ENCODE measurements around the gene ACAD10. TPM values are rescaled to one million over a fixed set of nuclear protein-coding genes. Genes with fewer than 3 reads are reported as not detected.
A peak's percentile ranks its signal among the peaks of the same experiment; 100 is the strongest.

Gene ACAD10
- total and polyA plus RNA-seq, 7 donors = 5.8 to 31.0 (median 12.8) TPM

DNA sequence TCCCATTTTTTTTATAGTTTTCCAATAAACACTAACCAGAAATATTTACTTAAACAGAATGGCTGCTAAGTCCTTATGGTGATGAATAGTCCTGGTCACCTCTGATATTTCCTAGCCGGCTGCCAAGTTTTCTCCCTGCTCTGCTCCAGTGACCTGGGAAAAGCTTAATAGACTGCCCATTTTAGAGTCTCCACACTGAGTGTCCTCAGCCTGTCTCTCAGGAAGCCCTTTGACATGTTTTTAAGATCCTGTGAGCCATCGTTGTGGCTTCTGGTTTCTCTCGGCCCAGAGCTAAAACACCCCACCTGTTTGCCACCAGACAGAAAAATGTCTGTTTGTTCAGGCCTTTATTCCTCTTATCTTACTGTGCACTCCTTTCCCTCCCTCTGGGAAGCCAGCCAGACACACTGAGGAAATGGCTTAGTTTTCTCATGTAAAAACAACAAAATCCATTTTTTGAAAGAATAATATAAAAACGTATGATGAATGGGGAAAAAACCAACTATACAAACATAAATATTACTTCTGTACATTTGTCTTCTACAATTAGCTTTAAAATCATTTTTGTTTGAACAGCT, 55.5 kb downstream of the ACAD10 start:
- TF ChIP-seq POLR2AphosphoS5 (IDR thresholded peaks at IDR 0.05) (no peak), EP300 (IDR thresholded peaks at IDR 0.05) (no peak), POLR2A (IDR thresholded peaks at IDR 0.05) (no peak)
- TF ChIP-seq, protein P1, sequence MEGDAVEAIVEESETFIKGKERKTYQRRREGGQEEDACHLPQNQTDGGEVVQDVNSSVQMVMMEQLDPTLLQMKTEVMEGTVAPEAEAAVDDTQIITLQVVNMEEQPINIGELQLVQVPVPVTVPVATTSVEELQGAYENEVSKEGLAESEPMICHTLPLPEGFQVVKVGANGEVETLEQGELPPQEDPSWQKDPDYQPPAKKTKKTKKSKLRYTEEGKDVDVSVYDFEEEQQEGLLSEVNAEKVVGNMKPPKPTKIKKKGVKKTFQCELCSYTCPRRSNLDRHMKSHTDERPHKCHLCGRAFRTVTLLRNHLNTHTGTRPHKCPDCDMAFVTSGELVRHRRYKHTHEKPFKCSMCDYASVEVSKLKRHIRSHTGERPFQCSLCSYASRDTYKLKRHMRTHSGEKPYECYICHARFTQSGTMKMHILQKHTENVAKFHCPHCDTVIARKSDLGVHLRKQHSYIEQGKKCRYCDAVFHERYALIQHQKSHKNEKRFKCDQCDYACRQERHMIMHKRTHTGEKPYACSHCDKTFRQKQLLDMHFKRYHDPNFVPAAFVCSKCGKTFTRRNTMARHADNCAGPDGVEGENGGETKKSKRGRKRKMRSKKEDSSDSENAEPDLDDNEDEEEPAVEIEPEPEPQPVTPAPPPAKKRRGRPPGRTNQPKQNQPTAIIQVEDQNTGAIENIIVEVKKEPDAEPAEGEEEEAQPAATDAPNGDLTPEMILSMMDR (IDR thresholded peaks at IDR 0.05) = no peak
- Histone ChIP-seq H3K36me3 (peaks cover 0 to 46% (median 10%) of the 10 kb centered on the region in 4 donors), H3K4me1 (peaks cover 0 to 21% (median 10%) of the 10 kb centered on the region in 4 donors), H3K9me3 (no peaks in the 10 kb centered on the region), H3K4me3 (no peak overlapping the region), H3K27me3 (no peaks in the 10 kb centered on the region), H3K27ac (peak overlapping the region in 3 of 4 donors; percentile 41 to 60 (median 47))
- 9 to 32% methylated on average over 4 of the region's 4 CpGs for WGBS, 2 donors
- no peak for DNase-seq
- intact Hi-C loops (cut with DNase I) = no loop called here

DNA sequence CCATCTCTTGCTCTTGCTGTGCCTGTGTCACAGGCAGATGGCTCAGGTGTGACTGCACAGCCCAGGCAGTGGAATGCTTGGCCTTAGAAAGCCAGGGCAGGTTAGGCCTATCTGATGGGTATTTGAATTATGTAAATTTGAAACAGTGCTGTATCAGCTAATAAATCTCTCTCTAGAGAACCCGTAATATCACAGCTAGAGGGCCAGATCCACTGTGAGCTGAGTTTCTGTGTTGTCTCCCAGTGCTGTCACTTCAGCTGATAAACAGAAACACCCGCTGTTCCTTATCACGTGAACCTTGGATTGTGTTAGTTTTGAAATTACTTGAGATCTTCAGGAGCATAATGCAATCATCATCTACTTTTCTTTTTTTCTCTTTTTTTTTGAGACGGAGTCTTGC, 59.4 kb downstream of the ACAD10 start:
- Histone ChIP-seq H3K4me1 (peaks cover 0 to 20% (median 10%) of the 10 kb centered on the region in 4 donors), H3K4me3 (no peak overlapping the region), H3K36me3 (peaks cover 0 to 55% (median 17%) of the 10 kb centered on the region in 4 donors), H3K27ac (no peak overlapping the region), H3K27me3 (no peaks in the 10 kb centered on the region), H3K9me3 (no peaks in the 10 kb centered on the region)
- WGBS, 2 donors = 74 to 86% methylated on average over 4 of the region's 4 CpGs
- intact Hi-C loops (cut with DNase I) = no loop called here
- TF ChIP-seq POLR2A (IDR thresholded peaks at IDR 0.05) = no peak
- TF ChIP-seq EP300 (IDR thresholded peaks at IDR 0.05) = no peak
- TF ChIP-seq POLR2AphosphoS5 (IDR thresholded peaks at IDR 0.05) = no peak
- TF ChIP-seq, protein P1 (IDR thresholded peaks at IDR 0.05) = no peak
- no peak for DNase-seq

DNA sequence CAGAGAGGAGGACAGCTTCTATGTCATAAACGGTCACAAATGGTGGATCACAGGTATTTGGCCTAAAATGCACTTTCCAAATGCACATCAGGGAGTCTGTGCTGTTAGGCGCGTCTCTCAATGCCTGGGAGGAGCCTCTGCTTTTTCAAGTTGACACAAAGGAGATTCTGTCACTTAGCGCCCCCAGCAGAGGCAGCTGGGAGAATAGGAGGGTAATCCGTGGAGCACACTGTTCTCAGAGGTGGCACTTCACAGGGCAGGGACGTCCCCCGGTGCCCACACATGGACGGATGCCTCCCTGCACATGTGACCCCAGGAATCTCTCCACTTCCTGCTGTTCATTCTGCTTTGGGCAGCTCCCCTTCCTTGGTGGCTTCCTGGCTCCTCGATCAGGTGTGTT, 61.5 kb downstream of the ACAD10 start:
- TF ChIP-seq POLR2A (IDR thresholded peaks at IDR 0.05) (no peak), POLR2AphosphoS5 (IDR thresholded peaks at IDR 0.05) (no peak), EP300 (IDR thresholded peaks at IDR 0.05) (no peak)
- TF ChIP-seq, protein P1 (IDR thresholded peaks at IDR 0.05) = no peak
- Histone ChIP-seq H3K36me3 (peaks cover 0 to 68% (median 17%) of the 10 kb centered on the region in 4 donors), H3K9me3 (no peaks in the 10 kb centered on the region), H3K4me3 (no peak overlapping the region), H3K27me3 (no peaks in the 10 kb centered on the region), H3K4me1 (no peaks in the 10 kb centered on the region), H3K27ac (no peak overlapping the region)
- intact Hi-C loops (cut with DNase I) = no loop called here
- WGBS, 2 donors = 83 to 90% methylated on average over 9 of the region's 9 CpGs
- no peak for DNase-seq

DNA sequence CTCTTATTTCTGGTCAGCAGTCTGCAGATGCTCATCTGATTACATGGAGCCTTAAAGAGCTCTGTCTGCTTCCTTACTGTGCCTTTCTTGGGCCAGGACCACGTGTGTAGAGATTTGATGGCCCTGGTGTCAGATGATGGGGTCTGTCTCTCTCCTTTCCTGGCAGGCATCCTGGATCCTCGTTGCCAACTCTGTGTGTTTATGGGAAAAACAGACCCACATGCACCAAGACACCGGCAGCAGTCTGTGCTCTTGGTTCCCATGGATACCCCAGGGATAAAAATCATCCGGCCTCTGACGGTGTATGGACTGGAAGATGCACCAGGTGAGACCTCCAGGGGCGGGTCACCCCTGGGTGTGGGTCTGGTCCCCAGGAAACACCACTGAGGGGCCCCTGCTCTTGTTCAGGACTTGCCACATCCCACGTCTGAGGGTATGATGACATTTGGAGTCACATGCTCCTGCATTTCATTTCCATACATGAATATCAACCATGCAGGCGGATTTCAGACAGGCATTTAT, 62.4 kb downstream of the ACAD10 start:
- no peak overlapping the region for H3K4me3 ChIP-seq
- H3K27ac ChIP-seq = peak overlapping the region in 1 of 4 donors; percentile 66
- H3K4me1 ChIP-seq = peaks cover 0 to 2% (median 0%) of the 10 kb centered on the region in 4 donors
- DNase-seq = no peak
- 74 to 81% methylated on average over 8 of the region's 8 CpGs for WGBS, 2 donors
- H3K36me3 ChIP-seq = peaks cover 0 to 68% (median 17%) of the 10 kb centered on the region in 4 donors
- H3K9me3 ChIP-seq = no peaks in the 10 kb centered on the region
- TF ChIP-seq EP300 (IDR thresholded peaks at IDR 0.05) (no peak), POLR2A (IDR thresholded peaks at IDR 0.05) (no peak), POLR2AphosphoS5 (IDR thresholded peaks at IDR 0.05) (no peak)
- TF ChIP-seq, protein P1 (IDR thresholded peaks at IDR 0.05) = no peak
- H3K27me3 ChIP-seq = no peaks in the 10 kb centered on the region
- intact Hi-C loops (cut with DNase I) = no loop called here
